ENCODE data around the gene APOL1. TPM values are rescaled to one million over a fixed set of nuclear protein-coding genes. Genes with fewer than 3 reads are reported as not detected.

APOL1 gene
- total and polyA plus RNA-seq, 2 donors (not counting 3 experiments of a cell fraction or from before 2014, with no cell fraction given): 8.2 to 14.1 TPM

- peaks cover 4% of the 10 kb centered on the region for H3K4me1 ChIP-seq (ENCODE audit: control insufficient read depth, extremely low read depth, insufficient read depth, low read length)
- DNase-seq (ENCODE audit: low read depth, low spot score): no peak
- H3K9ac ChIP-seq (replicated peaks; ENCODE audit: extremely low read depth, insufficient read depth, low read length): no peak overlapping the region
- POLR2A ChIA-PET: no interaction called here
- no peak overlapping the region for H3K4me2 ChIP-seq (ENCODE audit: insufficient read depth, low read length)
- no peaks in the 10 kb centered on the region for H3K79me2 ChIP-seq (ENCODE audit: control insufficient read depth, insufficient read depth, low read length)
- BruUV-seq (replicated peaks): no TSS peak
- no peaks in the 10 kb centered on the region for H3K9me1 ChIP-seq (replicated peaks; ENCODE audit: control insufficient read depth, extremely low read depth, insufficient read depth, low read length)
- H3K27ac ChIP-seq (ENCODE audit: insufficient read depth, low read depth, low read length): no peak overlapping the region
- TF ChIP-seq POLR2A (IDR thresholded peaks at IDR 0.05; ENCODE audit: low read depth, low read length) (no peak), FOS (IDR thresholded peaks at IDR 0.05; ENCODE audit: borderline replicate concordance, insufficient read depth, low read length) (no peak), JUN (IDR thresholded peaks at IDR 0.05; ENCODE audit: borderline replicate concordance, insufficient read depth, insufficient read length, low read depth) (no peak), GATA2 (IDR thresholded peaks at IDR 0.05; ENCODE audit: insufficient read depth, insufficient read length, low read depth, low read length) (no peak), MYC (IDR thresholded peaks at IDR 0.05; ENCODE audit: low read depth, low read length) (no peak), POLR2AphosphoS5 (IDR thresholded peaks at IDR 0.05; ENCODE audit: insufficient read depth, low read depth, low read length) (no peak), EZH2 (IDR thresholded peaks at IDR 0.05; ENCODE audit: borderline replicate concordance, low read depth, low read length, severe bottlenecking) (no peak)
- TF ChIP-seq, protein P1, sequence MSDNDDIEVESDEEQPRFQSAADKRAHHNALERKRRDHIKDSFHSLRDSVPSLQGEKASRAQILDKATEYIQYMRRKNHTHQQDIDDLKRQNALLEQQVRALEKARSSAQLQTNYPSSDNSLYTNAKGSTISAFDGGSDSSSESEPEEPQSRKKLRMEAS (IDR thresholded peaks at IDR 0.05; ENCODE audit: insufficient read depth, insufficient read length): no peak
- TF ChIP-seq, protein P2, sequence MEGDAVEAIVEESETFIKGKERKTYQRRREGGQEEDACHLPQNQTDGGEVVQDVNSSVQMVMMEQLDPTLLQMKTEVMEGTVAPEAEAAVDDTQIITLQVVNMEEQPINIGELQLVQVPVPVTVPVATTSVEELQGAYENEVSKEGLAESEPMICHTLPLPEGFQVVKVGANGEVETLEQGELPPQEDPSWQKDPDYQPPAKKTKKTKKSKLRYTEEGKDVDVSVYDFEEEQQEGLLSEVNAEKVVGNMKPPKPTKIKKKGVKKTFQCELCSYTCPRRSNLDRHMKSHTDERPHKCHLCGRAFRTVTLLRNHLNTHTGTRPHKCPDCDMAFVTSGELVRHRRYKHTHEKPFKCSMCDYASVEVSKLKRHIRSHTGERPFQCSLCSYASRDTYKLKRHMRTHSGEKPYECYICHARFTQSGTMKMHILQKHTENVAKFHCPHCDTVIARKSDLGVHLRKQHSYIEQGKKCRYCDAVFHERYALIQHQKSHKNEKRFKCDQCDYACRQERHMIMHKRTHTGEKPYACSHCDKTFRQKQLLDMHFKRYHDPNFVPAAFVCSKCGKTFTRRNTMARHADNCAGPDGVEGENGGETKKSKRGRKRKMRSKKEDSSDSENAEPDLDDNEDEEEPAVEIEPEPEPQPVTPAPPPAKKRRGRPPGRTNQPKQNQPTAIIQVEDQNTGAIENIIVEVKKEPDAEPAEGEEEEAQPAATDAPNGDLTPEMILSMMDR (IDR thresholded peaks at IDR 0.05; ENCODE audit: extremely low read depth in 1 of 2, insufficient read depth in 1 of 2, low read depth in 1 of 2, low read length in 2 of 2): no peak
- CTCF ChIA-PET: interaction anchor here (0.7 to 3.3 kb wide), 5 partner anchors 9 to 282 kb away, joined by 3 to 19 read pairs (median 4); partner anchors contain the start of gene APOL2
- intact Hi-C loops (cut with micrococcal nuclease) (no loop called here), dilution Hi-C loops (cut with MboI; ENCODE audit: extremely low pct_ligation_motif_present, low sequenced_read_pairs) (no loop called here)
- no peak overlapping the region for H3K4me3 ChIP-seq (replicated peaks in 1 of 3; ENCODE audit: insufficient read depth in 1 of 3, low read depth in 1 of 3, low read length in 3 of 3)
- H2AFZ ChIP-seq (ENCODE audit: low read depth, low read length): no peak overlapping the region
- no peaks in the 10 kb centered on the region for H3K36me3 ChIP-seq (ENCODE audit: control insufficient read depth in 2 of 2, extremely low read depth in 1 of 2, insufficient read depth in 2 of 2, low read length in 2 of 2)
- H4K20me1 ChIP-seq (replicated peaks; ENCODE audit: control insufficient read depth, extremely low read depth, insufficient read depth, low read length): no peaks in the 10 kb centered on the region
- no peaks in the 10 kb centered on the region for H3K9me3 ChIP-seq (replicated peaks; ENCODE audit: control insufficient read depth, insufficient read depth, low read length)
- no peak for FAIRE-seq
- peaks cover 0 to 15% of the 10 kb centered on the region in 2 experiments for H3K27me3 ChIP-seq (ENCODE audit: control insufficient read depth in 2 of 2, insufficient read depth in 2 of 2, low read length in 2 of 2)
Observed at GRCh38 chr22:36204001-36204631, 48.8 kb upstream of the APOL1 start.
